ENCODE measurements around the gene IGSF11. TPM values are rescaled to one million over a fixed set of nuclear protein-coding genes. Genes with fewer than 3 reads are reported as not detected.

Gene IGSF11
- total and polyA plus RNA-seq, 9 of the 15 experiments (the other 6 are each of a cell fraction or from before 2014, with no cell fraction given), result 1.2 to 2.8 (median 1.7) TPM

DNA sequence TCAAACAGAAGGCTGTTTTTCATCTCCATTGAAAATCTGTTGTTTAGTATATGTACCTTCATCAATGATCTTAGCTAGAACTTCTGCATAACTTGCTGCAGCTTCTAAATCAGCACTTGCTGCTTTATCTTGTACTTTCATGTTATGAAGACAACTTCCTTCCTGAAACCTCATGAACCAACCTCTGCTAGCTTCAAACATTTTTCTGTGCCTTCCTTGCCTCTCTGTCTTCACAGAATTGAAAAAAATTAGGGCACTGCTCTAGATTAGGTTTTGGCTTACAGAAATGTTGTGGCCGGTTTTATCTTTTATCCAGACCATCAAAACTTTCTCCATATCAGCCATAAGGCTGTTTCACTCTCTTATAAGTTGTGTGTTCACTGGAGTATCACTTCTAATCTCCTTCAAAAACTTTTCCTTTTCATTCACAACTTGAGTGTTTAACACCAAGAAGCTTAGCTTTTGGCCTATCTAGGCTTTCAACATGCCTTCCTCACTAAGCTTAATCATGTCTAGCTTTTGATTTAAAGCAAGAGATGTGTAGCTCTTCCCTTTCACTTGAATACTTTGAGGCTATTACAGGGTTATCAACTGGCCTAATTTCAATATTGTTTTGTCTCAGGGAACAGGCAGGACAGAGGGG is 78.6 kb downstream of the IGSF11 start (continued):
- no peak for TF ChIP-seq TEAD4 (IDR thresholded peaks at IDR 0.05; ENCODE audit: low read length)
- no peak for TF ChIP-seq TEAD4 (CRISPR knock-in tag; IDR thresholded peaks at IDR 0.05; ENCODE audit: borderline replicate concordance)
- TF ChIP-seq ARID2 (IDR thresholded peaks at IDR 0.05), result no peak

GRCh38 chr3:118951089-118951488 is 83.6 kb downstream of the IGSF11 start:
- no peaks in the 10 kb centered on the region for H4K20me1 ChIP-seq (replicated peaks; ENCODE audit: control insufficient read depth, insufficient read depth, low read length)
- no peaks in the 10 kb centered on the region for H3K27me3 ChIP-seq (ENCODE audit: control insufficient read depth in 2 of 2, insufficient read depth in 2 of 2, low read length in 2 of 2)
- H3K4me1 ChIP-seq (replicated peaks in 1 of 2; ENCODE audit: control insufficient read depth in 2 of 2, insufficient read depth in 2 of 2, low read length in 2 of 2), result peaks cover 0 to 6% of the 10 kb centered on the region in 2 experiments; a peak in 4 of 5 replicates
- BruUV-seq (replicated peaks), result no TSS peak
- H3K27ac ChIP-seq (ENCODE audit: extremely low read depth, low read depth, low read length), result no peak overlapping the region
- ChIA-PET CTCF (ENCODE audit: low intra/inter-chr PET ratio) (no interaction called here), POLR2A (interaction anchor here (1.9 kb wide), 1 partner anchor 8 kb away, joined by 6 read pairs; no protein-coding TSS in a partner anchor)
- no peaks in the 10 kb centered on the region for H3K9me3 ChIP-seq (replicated peaks; ENCODE audit: control insufficient read depth, insufficient read depth, low read depth, low read length)
- no peak for TF ChIP-seq SLC30A9 (CRISPR knock-in tag; IDR thresholded peaks at IDR 0.05)
- TF ChIP-seq SRSF3 (IDR thresholded peaks at IDR 0.05; ENCODE audit: insufficient read depth, low read length), result no peak
- TF ChIP-seq, protein P1, sequence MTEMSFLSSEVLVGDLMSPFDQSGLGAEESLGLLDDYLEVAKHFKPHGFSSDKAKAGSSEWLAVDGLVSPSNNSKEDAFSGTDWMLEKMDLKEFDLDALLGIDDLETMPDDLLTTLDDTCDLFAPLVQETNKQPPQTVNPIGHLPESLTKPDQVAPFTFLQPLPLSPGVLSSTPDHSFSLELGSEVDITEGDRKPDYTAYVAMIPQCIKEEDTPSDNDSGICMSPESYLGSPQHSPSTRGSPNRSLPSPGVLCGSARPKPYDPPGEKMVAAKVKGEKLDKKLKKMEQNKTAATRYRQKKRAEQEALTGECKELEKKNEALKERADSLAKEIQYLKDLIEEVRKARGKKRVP (CRISPR knock-in tag; IDR thresholded peaks at IDR 0.05), result no peak
- TF ChIP-seq, protein P2, sequence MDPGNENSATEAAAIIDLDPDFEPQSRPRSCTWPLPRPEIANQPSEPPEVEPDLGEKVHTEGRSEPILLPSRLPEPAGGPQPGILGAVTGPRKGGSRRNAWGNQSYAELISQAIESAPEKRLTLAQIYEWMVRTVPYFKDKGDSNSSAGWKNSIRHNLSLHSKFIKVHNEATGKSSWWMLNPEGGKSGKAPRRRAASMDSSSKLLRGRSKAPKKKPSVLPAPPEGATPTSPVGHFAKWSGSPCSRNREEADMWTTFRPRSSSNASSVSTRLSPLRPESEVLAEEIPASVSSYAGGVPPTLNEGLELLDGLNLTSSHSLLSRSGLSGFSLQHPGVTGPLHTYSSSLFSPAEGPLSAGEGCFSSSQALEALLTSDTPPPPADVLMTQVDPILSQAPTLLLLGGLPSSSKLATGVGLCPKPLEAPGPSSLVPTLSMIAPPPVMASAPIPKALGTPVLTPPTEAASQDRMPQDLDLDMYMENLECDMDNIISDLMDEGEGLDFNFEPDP (CRISPR knock-in tag; IDR thresholded peaks at IDR 0.05), result no peak
- TF ChIP-seq ZNF696 (CRISPR knock-in tag; conservative IDR thresholded peaks at IDR 0.05), result no peak
- no peak for TF ChIP-seq NR2F6 (CRISPR knock-in tag; IDR thresholded peaks at IDR 0.05)
- no peak for TF ChIP-seq DMBX1 (CRISPR knock-in tag; IDR thresholded peaks at IDR 0.05; ENCODE audit: borderline replicate concordance)
- no peak for TF ChIP-seq SP1 (CRISPR knock-in tag; IDR thresholded peaks at IDR 0.05)
- no peak for TF ChIP-seq L3MBTL2 (IDR thresholded peaks at IDR 0.05)
- TF ChIP-seq RAD51 (IDR thresholded peaks at IDR 0.05; ENCODE audit: borderline replicate concordance, low read depth), result no peak
- no peaks in the 10 kb centered on the region for H3K36me3 ChIP-seq (ENCODE audit: control insufficient read depth, insufficient read depth, low read length)
- no peaks in the 10 kb centered on the region for H3K79me2 ChIP-seq (ENCODE audit: control insufficient read depth, insufficient read depth, low read length)
- ATAC-seq (no peak), DNase-seq (ENCODE audit: extremely low read depth in 1 of 4, low spot score in 3 of 4) (no peak), FAIRE-seq (no peak)
- no peak overlapping the region for H3K9ac ChIP-seq (ENCODE audit: insufficient read depth in 1 of 2, low read depth in 2 of 2, low read length in 2 of 2)
- no peaks in the 10 kb centered on the region for H3K9me1 ChIP-seq (ENCODE audit: control insufficient read depth, insufficient read depth, low read length)
- H2AFZ ChIP-seq (ENCODE audit: low read depth, low read length), result no peak overlapping the region
- no peak overlapping the region for H3K4me2 ChIP-seq (ENCODE audit: insufficient read depth, low read length)
- in situ Hi-C loops (cut with MboI) (no loop called here), intact Hi-C loops (cut with micrococcal nuclease) (no loop called here)
- no peak overlapping the region for H3K4me3 ChIP-seq
